HUES64 (cell line): ENCODE data around the gene TRIP4.

ENCODE experiments used
- H3K27ac ChIP-seq: 2 replicates; pipeline ENCODE4 v1.7.0; 2013; ENCODE audit warnings: low read depth, low read length, inconsistent platforms
- H3K27me3 ChIP-seq: 2 replicates; pipeline ENCODE4 v1.6.1; 2013; ENCODE audit warnings: mild to moderate bottlenecking, low read length; ENCODE audit not compliant: insufficient read depth
- H3K36me3 ChIP-seq: 2 replicates; pipeline ENCODE4 v1.6.1; 2013; ENCODE audit warnings: mild to moderate bottlenecking, low read length; ENCODE audit not compliant: insufficient read depth
- H3K4me1 ChIP-seq: 2 replicates; pipeline ENCODE4 v1.6.1; 2013; ENCODE audit warnings: mild to moderate bottlenecking, low read length, moderate library complexity; ENCODE audit not compliant: insufficient read depth
- H3K4me3 ChIP-seq: 2 replicates; pipeline ENCODE4 v1.5.1; 2013; ENCODE audit warnings: mild to moderate bottlenecking, low read length, moderate library complexity
- H3K9ac ChIP-seq: 2 replicates; pipeline ENCODE4 v1.6.1; 2013; ENCODE audit warnings: mild to moderate bottlenecking, low read depth, low read length
- H3K9me3 ChIP-seq: 2 replicates; pipeline ENCODE4 v1.6.1; 2013; ENCODE audit warnings: low read depth, low read length; ENCODE audit not compliant: insufficient read depth
- WGBS: fragments of 150-250, 120-280 bp; methylation state at CpG from one replicate; pipeline ENCODE4 v1.1.7; 2013; ENCODE audit warnings: missing lambda C conversion rate; 5-methylcytosine and 5-hydroxymethylcytosine counted together

TRIP4 gene

DNA sequence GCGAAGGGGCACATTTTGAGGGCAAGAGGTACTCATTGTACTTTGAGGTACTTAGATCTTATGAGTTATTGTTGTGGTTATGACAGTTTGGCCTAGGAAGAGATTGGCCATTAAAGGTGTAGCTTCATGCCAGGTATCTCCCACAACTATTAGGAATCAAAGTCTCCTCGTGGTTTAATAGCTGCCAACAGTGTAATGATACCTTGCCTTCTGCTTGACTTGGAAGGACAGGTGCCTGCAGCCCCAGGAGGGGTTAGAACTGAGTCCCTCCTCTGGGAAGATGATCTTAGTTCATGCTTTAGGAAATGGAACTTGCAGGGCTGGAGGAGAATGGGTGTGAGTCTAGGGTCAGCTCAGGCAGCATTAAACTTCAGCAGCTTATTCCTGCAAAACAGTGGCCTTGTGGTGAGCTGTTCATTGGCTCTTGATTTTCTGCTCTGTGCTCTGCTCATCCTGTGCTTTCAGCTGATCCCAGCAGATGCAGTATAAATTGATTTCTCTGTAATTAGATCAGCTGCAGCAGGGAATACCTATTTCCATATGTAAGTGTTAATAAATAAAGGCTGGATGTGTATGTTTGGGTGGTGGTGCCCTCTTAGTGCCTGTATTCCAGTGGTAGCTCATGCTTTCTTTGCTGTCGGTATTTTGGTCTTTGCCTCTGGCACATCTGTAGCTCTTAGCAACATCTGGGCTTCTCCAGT lies 113.2 kb downstream of the TRIP4 start:
- Histone ChIP-seq H3K4me3 (no peak overlapping the region), H3K9me3 (no peaks in the 10 kb centered on the region), H3K27ac (no peak overlapping the region), H3K27me3 (no peaks in the 10 kb centered on the region), H3K9ac (no peak overlapping the region), H3K4me1 (peaks cover 24% of the 10 kb centered on the region), H3K36me3 (peaks cover 54% of the 10 kb centered on the region)
- 59% methylated on average over 3 of the region's 3 CpGs for WGBS

DNA sequence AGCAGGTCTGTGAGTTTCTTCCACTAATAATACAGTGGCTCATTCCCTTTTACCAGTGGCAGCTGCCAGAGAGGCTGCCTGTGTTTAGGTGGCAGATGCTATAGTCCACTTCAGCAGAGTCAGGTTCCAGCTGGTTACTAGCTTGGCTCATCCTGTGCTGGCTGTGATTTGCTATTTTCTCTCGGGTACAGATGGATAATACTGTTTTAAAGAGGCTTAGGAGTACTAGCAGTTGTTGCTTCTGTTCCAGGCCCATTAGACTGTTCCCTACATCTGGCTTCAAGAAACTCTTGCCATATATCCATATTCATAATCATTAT lies 113.7 kb downstream of the TRIP4 start:
- Histone ChIP-seq H3K36me3 (peaks cover 51% of the 10 kb centered on the region), H3K4me3 (no peak overlapping the region), H3K27ac (no peak overlapping the region), H3K9me3 (no peaks in the 10 kb centered on the region), H3K4me1 (peaks cover 24% of the 10 kb centered on the region), H3K9ac (no peak overlapping the region), H3K27me3 (no peaks in the 10 kb centered on the region)
- WGBS: 95% methylated on average over 1 of the region's 1 CpG

GRCh38 chr15:64502151-64502550 lies 114.5 kb downstream of the TRIP4 start:
- no peak overlapping the region for H3K27ac ChIP-seq
- no peaks in the 10 kb centered on the region for H3K9me3 ChIP-seq
- 87% methylated on average over 2 of the region's 2 CpGs for WGBS
- H3K27me3 ChIP-seq: no peaks in the 10 kb centered on the region
- peaks cover 49% of the 10 kb centered on the region for H3K36me3 ChIP-seq
- no peak overlapping the region for H3K4me3 ChIP-seq
- peaks cover 24% of the 10 kb centered on the region for H3K4me1 ChIP-seq
- H3K9ac ChIP-seq: no peak overlapping the region

GRCh38 chr15:64502551-64502950 lies 114.9 kb downstream of the TRIP4 start:
- Histone ChIP-seq H3K36me3 (peaks cover 49% of the 10 kb centered on the region), H3K27ac (no peak overlapping the region), H3K4me3 (no peak overlapping the region), H3K9ac (no peak overlapping the region), H3K27me3 (no peaks in the 10 kb centered on the region), H3K9me3 (no peaks in the 10 kb centered on the region), H3K4me1 (peaks cover 24% of the 10 kb centered on the region)
- WGBS: 91% methylated on average over 2 of the region's 3 CpGs

GRCh38 chr15:64503197-64503596 lies 115.6 kb downstream of the TRIP4 start:
- Histone ChIP-seq H3K9ac (no peak overlapping the region), H3K36me3 (peaks cover 50% of the 10 kb centered on the region), H3K4me3 (no peak overlapping the region), H3K27ac (no peak overlapping the region), H3K27me3 (no peaks in the 10 kb centered on the region), H3K4me1 (peaks cover 24% of the 10 kb centered on the region), H3K9me3 (no peaks in the 10 kb centered on the region)
- 70% methylated on average over 4 of the region's 4 CpGs for WGBS

GRCh38 chr15:64503640-64504039 lies 116.0 kb downstream of the TRIP4 start:
- peaks cover 24% of the 10 kb centered on the region for H3K4me1 ChIP-seq
- H3K36me3 ChIP-seq: peaks cover 53% of the 10 kb centered on the region
- H3K9me3 ChIP-seq: no peaks in the 10 kb centered on the region
- no peak overlapping the region for H3K4me3 ChIP-seq
- no peak overlapping the region for H3K9ac ChIP-seq
- H3K27ac ChIP-seq: no peak overlapping the region
- no peaks in the 10 kb centered on the region for H3K27me3 ChIP-seq
- WGBS: 80% methylated on average over 1 of the region's 1 CpG
